HG02642 (cell line): ENCODE measurements around the gene RBM4.

Source experiments
- ATAC-seq: cut with Tn5 transposase; IDR thresholded peaks from one replicate; pipeline ENCODE4 v1.9.1; 2021; ENCODE audit warnings: mild to moderate bottlenecking; ENCODE audit not compliant: unreplicated experiment, poor library complexity

RBM4 gene

GRCh38 chr11:66646828-66647227 is 8.3 kb downstream of the RBM4 start:
- no peak for ATAC-seq

GRCh38 chr11:66649903-66650302 is 11.4 kb downstream of the RBM4 start:
- no peak for ATAC-seq

GRCh38 chr11:66651016-66651415 is 12.5 kb downstream of the RBM4 start:
- no peak for ATAC-seq

- ATAC-seq = no peak
These were observed 14.1 kb downstream of the RBM4 start for GRCh38 chr11:66652651-66653050.

GRCh38 chr11:66653123-66653522 is 14.6 kb downstream of the RBM4 start:
- no peak for ATAC-seq

GRCh38 chr11:66659763-66660162 is 21.3 kb downstream of the RBM4 start:
- no peak for ATAC-seq

GRCh38 chr11:66663741-66664296 is 25.3 kb downstream of the RBM4 start:
- no peak for ATAC-seq

- no peak for ATAC-seq
These were observed 26.9 kb downstream of the RBM4 start for GRCh38 chr11:66665369-66665768.

GRCh38 chr11:66670816-66671215 is 32.3 kb downstream of the RBM4 start:
- no peak for ATAC-seq

- ATAC-seq = no peak
These were observed 36.6 kb downstream of the RBM4 start for GRCh38 chr11:66674964-66675602.

- no peak for ATAC-seq
These were observed 37.9 kb downstream of the RBM4 start for GRCh38 chr11:66676282-66676919.

GRCh38 chr11:66676931-66677598 is 38.6 kb downstream of the RBM4 start:
- no peak for ATAC-seq

GRCh38 chr11:66677599-66678375 is 39.3 kb downstream of the RBM4 start, which contains the start of gene RBM4B:
TSS of gene RBM4B (minus strand) at chr11:66677887. CDS start at chr11:66677079, 808 bp downstream.
- ATAC-seq = peak; percentile 91

- ATAC-seq = no peak
These were observed 42.6 kb downstream of the RBM4 start for GRCh38 chr11:66680966-66681645.

- no peak for ATAC-seq
These were observed 45.4 kb downstream of the RBM4 start for GRCh38 chr11:66683877-66684276.

GRCh38 chr11:66684635-66685034 is 46.1 kb downstream of the RBM4 start:
- no peak for ATAC-seq

GRCh38 chr11:66685276-66686099 is 47.0 kb downstream of the RBM4 start:
- no peak for ATAC-seq

- no peak for ATAC-seq
These were observed 47.7 kb downstream of the RBM4 start for GRCh38 chr11:66686100-66686785.
